HG03039 (cell line): Measurements from ENCODE around the gene SIGLEC6.

Experiments used
- ATAC-seq: cut with Tn5 transposase; IDR thresholded peaks from one replicate; pipeline ENCODE4 v1.9.1; 2021; ENCODE audit warnings: mild to moderate bottlenecking, moderate library complexity; ENCODE audit not compliant: unreplicated experiment

The SIGLEC6 gene

DNA sequence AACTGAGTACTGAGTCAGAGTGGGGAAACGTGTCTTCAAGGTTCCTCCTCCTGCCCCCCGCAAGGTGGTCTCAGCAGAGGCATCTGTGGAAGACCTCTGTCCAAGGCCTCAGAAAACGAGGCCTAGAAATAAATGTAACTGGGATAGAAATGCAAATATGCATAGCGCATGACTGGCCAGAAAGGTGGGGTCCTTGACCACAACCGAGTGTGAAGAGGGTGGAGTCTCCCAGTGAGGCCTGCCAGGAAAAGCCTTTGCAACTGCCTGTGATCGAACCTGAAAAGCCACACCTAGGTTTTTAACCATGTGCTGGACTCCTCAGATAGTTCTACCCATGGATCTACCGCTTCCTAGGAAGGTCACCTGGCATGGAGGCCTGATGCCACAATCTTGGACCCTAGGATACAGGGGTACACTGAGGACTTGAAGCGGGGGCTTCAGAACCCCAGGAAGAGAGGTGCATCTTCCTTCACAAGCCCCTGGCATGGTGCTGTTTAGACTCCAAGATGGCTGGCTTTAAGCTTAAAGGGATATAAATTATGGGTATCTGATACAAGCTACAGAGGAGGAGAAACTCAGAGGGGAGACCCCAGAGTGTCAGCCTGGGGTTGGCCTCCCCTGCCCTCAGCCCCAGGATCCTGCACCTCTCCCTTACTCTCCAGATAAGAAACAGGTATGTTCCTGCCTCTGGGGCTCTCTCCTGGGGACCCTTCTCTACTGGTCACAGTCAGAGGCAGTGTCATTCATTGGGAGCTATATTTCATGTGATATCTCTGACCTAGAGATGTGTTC is 18.3 kb upstream of the SIGLEC6 start:
- ATAC-seq: no peak

DNA sequence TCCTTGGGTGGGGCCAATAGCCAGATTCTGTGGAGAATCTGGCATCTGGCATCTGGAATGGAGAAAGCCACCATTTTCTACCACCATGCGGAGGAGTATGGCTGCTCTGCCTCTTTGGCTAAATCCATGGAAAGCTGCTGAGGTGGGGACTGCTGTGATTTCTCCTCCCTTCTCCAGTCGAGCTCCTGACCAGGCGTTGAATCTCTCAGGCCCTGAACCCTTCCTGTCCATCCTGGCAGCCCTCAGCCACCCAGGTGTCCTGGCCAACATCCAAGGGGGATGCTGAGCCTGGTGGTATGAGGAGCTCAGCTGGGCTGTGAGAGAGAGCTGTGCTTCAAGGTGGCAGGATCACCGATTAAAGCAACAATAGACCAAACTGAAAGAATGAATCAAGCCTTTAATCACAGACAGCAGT is 17.4 kb upstream of the SIGLEC6 start:
- ATAC-seq: no peak

DNA sequence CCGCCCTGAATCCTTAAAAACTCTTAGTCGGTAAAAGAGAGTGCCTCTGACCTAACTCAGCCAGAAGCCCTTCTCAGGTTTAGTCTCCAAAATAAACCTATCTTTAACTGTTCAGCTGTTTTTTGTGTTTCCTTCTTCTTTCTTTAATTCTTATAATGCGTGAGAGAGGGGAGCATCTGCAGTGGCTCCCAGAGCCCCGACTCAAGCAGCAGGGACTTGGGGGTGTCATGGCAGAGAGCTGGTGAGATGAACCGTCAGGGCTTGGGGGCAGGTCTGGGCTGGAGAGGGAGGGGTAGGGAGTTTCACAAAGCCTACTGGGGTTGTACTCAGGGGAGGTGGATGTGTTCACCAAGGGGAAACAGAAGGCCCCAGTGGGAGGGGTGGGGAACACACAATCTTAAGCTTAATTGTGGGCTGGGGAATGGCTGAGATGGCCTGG is 16.8 kb upstream of the SIGLEC6 start:
- no peak for ATAC-seq

DNA sequence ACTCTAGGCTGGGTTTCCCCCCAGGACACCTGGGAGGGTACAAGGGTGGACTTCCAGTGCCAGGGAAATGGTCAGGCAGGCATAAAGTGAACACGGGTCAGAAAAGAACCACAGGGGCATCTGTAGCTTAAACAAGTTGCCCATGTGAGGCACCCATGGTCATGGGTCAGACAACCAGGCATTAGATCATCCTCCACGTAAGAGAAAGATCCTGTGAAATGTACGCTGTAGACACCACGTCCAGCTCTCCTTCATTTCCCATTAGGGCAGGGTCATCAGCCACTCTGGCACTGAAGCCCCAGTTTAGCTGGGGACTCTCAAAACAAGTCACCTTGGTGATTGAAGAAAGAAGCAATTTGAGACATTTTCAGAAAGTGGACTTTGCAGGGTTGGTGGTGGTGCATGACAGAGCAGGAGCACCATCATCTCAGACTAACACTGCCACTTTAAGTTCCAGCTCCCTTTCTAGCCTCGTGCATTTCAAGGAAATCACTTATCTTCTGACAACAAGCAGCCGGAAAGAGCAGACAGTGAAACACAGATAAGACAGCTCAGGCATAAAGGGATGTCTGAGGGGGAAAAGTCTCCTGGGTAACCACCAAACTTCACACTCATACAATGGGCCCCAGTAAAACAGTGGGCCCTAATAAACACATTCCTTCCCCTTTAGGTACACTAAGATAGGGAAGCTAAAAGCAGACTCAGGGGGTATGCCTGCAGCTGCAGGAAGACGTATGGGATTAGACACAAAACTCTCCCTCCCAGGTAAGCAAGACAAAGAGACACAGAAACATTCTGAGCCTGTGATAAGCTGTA is 16.1 kb upstream of the SIGLEC6 start:
- ATAC-seq: no peak

DNA sequence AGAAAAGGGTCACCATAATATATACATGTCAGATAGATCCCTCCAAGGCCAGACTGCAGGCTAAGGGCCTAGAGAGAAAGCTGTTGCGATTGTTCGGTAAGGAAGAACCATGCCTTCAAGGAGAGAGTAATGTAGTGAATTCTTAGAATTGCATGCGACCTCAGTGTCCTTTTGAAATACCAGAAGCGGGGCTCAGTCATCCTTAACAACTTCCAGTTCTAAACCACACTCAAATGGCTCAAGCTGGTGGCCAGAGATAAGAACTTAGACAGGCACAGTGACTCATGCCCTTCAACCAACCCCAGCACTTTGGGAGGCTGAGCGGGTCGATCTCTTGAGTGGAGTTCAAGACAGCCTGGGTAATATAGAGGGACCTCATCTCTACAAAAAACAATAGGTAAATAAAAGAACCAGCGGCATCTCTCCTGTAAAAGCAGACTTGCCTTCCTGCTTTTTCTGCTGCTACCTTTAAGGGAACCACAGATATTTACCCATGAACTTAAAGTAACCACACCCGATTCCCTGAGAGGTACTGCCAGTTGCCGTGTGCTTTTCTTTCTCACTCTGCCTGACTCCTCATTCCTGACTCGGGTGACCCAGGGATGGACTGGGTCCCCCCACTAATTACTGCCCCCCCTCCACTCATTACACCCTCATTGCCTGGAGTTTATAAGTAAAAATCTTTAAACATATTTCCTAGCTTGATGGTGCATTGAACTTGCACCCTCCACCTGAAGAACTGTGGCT is 15.4 kb upstream of the SIGLEC6 start:
- ATAC-seq: no peak

DNA sequence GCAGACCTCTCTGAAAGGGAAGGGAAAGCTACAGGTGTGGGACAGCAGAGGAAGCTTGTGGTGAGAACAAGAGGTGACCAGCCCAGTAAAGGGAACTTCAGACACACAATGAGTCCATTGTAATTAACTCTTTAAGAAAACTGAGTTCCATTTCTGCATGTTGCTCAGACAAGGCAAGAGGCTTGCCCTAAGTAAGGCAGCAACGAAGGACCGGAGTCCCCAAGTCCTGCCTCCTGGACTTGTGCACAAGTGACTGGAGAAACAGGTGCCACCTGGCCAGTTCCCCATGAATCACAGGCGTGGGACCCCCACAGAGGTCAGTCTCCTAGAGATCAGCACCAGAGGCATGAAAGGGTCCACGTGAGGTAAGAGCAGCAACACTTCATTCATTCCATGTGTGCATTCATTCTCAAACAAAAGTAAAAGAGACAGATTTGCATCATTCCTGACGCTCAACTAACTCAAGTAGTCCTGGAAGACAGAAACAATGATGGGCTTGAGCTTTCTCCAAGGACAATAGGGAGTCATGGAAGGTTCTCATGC is 14.7 kb upstream of the SIGLEC6 start:
- ATAC-seq: no peak

DNA sequence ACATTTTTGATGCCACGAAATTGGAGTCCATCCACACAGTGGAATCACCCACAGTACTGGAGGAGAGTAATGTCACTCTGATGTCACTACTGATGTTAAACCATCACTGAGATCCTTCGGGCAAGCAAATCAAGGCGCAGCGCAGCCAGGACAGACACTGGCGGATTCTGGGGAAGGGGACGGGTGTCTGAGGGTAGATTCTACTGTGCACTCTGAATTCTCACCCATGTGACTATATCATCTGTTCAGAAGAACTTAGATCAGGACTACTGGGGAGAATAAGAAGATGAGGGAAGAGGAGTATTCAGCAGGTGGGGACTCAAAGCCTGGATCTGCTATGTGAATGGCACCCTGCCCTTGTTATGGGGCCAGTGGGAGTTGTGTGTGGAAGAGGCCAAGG is 12.6 kb upstream of the SIGLEC6 start:
- no peak for ATAC-seq

DNA sequence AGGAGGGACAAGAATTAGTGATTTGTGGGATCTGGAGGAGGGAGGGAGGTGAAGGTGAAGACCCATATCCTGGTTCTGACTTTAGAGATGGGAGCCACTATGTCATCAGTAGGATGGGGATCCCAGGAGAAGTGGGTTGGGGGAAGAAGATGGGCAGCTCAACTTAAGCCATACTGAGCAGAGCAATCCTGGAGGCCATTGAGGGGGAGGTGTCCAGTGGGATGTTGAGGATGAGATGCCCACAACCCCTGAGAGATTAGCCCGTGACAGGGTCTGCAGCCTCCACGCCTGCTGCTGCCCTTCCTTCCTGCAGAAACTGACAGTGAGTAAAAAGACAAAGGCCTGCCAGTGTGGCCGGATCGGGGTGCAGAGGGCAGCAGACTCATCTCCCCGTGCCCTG is 11.2 kb upstream of the SIGLEC6 start:
- ATAC-seq: no peak

DNA sequence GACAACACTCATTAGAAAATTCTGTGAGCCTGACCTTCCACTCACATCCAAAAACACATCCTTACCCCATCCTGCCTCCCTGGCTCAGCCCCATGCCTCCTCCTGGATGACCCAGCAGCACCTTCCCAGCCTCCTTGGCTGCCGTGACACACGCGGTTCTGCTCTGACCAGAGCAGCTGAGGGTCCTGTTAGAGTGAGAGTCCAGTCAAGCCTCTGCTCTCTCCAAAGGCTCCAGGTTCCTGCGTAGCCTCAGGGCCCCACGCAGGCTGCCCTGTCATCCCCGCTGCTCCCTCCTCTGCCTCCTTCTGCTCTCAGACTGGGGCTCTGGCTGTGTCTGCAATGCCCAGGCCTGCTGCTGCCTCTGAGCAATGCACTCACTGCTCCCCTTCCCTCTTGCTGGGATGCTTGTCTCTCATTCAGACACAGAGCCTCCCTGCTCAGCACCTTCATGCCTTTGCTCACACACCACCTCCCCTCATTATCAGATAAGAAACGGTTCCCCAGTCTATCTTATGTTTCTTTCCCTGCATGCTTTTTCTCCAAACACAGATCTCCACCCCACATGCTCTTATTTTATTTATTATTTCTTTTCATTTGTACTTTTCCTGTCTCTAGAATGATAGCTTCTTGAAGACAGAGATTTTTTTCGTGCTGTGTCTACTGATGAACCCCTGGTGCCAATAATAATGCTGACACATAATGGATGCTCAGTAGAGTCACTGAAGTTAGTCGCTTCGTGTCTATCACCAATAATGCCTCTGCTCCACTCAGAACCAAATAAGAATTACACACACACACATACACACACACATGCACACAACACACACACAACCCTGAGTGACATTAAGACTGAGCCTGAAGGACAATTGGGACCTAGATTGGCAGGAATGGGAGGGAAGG is 10.2 kb upstream of the SIGLEC6 start:
- no peak for ATAC-seq

DNA sequence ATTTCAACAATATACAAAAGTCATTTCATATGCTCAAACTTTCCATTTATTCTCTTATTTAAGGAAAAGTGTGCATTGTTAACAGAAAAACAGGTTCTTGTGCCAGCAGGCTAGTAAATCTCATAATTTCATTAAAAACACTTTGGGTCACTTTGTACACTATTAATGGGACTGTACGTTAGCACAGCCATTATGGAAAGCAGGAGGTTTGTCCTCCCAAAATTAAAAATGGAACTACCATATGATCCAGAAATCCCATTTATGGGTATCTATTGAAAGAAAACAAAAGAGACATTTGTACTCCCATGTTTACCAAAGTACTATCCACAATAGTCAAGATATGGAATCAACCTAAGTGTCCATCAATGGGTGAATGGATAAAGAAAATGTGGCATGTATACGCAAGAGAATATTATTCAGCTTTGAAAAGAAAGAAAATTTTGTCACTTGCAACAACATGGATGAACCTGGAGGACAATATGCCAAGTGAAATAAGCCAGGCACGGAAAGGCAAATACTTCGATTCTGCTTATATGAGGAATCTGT is 8.4 kb upstream of the SIGLEC6 start:
- ATAC-seq: no peak

DNA sequence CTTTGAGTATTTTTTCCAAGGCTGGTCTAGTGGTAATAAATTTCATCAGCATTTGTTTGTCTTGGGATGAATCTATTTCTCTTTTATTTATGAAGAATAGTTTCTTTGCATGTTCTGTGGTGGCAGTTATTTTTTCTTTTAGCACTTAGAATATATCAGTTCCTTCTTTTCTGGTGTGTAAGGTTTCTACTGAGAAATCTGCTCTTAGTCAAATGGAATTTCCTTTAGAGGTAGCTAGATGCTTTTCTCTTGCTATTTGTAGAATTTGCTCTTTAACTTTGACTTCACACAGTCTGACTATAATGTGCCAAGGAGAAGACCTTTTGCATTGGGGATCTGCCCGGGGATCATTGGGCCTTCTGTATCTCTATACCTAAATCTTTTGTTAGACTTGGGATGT is 4.1 kb upstream of the SIGLEC6 start:
- ATAC-seq: no peak

DNA sequence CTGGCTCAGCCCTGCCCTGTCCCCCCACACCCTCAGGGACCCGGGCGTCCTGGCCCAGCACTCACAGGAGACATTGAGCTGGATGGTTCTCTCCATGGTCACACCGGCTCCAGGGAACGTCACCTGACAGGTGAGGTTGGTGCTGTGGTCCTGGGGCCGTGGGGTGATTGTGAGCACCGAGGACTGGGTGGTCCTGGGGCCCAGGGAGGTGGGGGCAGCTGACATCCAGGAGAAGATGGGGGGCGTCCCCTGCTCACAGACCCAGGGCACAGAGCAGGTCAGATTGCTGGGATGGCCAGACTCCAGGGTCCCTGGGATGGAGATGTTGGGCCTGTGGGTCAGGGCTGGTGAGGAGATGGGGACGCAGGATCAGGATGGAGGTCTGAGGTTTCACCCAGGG is 854 bp downstream of the SIGLEC6 start:
- no peak for ATAC-seq

DNA sequence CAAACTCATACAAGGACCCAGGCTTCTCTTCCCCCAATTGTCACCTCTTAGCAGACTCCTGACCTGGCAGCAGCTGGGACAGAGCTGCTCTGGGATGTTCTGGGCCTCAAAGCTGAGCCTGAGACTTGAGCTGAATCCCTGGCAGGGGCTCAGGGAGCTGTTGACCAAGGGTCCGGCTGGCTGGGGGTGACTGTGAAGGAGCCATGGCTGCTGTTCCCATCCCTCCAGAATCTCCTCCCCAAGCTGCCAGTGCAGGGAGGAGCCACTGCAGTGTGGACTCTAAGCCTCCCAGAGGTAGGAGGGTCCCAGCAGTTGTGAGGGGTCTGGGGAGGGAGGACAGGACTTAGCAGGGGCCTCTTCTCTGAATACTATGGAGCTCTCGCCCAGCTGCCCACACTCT is 2.2 kb downstream of the SIGLEC6 start:
- no peak for ATAC-seq

DNA sequence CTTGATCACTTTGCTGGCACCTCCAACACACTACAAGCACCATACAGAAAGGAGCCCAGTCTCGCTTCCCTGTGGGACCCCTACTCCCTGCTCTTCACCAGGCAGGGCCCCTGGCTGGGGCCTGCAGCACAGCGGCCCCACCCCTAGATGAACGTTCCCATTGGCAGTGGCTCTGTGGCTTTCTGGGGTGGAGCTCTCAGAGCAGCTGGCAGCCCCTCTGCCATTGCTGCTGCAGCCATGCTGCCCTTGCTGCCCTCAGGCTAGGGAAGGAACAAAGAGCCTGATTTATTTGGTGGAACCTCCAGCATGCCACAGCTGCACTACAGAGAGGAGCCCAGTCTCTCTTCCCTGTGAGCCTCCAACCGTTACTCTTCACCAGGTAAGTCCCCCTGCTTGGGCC is 5.8 kb downstream of the SIGLEC6 start:
- no peak for ATAC-seq

DNA sequence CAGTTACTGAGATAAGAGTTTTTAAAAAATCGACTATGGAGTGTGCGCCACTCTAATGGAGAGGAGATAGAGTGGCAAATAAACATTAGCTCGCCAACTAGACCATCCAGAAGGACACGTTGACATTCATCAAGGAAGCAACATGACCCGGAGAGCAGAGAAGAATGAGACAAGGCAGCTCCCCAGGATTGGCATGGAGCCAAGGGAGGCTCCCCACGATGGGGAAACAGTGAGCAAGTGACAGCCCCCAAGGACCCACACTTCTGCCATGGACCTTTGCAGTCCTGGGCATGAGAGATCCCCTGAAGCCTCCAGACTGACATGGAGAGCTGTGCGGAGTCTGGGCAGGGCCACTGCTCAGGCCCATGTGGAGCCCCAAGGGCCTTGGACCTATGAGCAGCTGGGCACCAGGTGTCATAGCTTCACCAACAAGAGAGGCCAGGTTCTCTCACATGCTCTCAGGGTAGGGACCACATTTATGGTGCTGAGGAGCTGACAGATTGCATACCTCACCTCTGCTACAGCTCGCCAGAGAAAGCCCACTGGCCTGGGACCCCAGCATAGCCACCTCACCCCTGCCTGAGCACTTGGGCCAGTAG is 6.7 kb downstream of the SIGLEC6 start:
- ATAC-seq: no peak

DNA sequence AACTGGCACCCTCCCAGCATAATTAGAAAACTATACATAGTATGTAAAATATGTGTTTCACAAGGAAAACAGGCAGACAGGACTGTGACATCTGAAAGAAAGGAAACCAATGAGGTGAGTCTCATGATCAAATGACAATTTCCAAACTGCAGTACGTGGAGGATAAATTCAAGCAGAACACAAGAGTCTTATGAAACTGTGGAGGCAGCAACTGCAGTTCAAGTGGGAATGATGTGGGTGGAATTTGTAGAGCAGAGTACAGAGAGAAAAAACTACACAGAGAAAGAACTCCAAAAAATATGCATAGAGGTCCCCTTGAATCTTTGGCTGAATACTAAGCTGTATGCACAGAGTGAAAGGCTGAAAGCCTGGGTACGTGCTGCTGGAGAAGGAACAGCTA is 9.7 kb downstream of the SIGLEC6 start:
- ATAC-seq: no peak

DNA sequence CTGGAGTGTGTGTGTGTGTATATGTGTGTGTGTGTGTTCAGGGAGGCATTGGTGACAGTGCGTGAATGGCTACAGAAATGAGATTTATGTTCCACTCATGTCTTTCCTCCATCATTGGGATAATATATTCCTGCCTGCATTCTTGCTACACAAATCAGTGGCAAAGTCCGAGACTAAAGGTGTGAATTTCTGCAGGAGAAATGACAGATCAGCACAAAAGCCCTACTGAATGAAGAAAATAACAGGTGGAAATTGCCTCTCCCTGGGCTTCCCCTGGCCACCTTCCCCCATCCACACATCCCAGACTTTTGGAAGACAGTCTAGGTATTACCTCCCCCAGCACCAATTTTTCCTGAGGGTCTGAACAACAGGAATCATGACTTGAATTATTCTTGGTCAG is 10.1 kb downstream of the SIGLEC6 start:
- no peak for ATAC-seq

DNA sequence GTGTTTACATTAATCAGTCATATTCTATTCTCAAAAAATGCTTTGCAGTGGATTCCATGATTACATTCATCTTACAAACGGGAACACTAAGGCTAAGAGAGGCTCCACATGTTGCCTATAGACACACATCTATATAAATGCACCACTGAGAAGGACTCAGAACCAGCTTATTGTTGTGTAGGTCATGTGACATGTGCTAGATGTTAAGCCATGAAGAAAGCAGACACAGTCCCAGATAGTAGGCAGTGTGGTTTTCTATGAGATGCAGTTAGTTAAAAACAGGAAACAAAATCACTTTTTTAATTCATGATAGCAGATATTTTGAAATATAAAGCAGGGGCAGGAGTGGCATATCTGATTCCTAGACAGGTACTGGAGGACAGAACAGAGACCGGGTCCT is 10.7 kb downstream of the SIGLEC6 start:
- ATAC-seq: no peak

DNA sequence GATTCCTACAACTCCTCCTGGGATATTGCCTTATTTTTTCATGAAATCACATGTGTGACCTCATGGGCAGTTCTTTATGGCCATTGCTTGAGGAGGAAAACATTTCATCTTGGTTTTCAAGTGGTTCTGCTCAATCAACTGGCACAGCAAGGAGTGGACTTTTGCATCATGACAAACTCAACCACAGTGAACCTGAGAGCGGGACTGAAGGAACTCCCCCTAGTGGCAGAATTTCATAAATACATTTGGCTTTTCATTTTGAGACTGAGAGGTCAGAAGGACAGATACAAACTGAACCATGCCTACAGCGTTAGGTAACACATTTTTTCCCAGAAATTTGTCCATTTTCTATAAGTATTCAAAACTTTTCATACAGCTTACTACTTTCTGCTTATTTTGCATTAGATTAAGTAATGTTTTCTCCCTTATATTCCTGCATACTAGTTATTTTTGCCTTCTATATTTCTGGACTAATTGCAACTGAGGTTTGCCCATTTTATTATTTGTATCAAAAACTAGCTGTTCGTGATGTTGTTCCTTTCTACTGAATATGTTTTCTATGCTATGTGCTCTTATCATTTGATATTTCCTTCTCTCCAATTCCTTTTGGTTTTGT is 16.5 kb downstream of the SIGLEC6 start:
- no peak for ATAC-seq
